Dendritic cell treated with granulocyte-macrophage colony-stimulating factor and Interleukin-4, amounts not matched to agents 40 ng/mL and 50 ng/mL, for 4 days (primary cell): Measurements from ENCODE around the gene RIMS1.

Experiments used
- H3K27ac Mint-ChIP-seq: one replicate; pipeline ENCODE4 v1.8.0; 2022; ENCODE audit warnings: mild to moderate bottlenecking, mixed read lengths
- H3K27me3 Mint-ChIP-seq: one replicate; pipeline ENCODE4 v1.8.0; 2022; ENCODE audit warnings: mild to moderate bottlenecking, mixed read lengths
- H3K36me3 Mint-ChIP-seq: one replicate; pipeline ENCODE4 v1.8.0; 2022; ENCODE audit warnings: low read depth, mixed read lengths
- H3K4me1 Mint-ChIP-seq: one replicate; pipeline ENCODE4 v1.8.0; 2022; ENCODE audit warnings: low read depth, mixed read lengths
- H3K4me3 Mint-ChIP-seq: one replicate; pipeline ENCODE4 v1.8.0; 2022; ENCODE audit warnings: mild to moderate bottlenecking, moderate library complexity, mixed read lengths
- H3K9me3 Mint-ChIP-seq: one replicate; pipeline ENCODE4 v1.8.0; 2022; ENCODE audit warnings: mixed read lengths
- intact Hi-C: fragments of 100-400 bp; cut with micrococcal nuclease; formaldehyde crosslinking; loops from one replicate; pipeline ENCODE4 v1.15.0; 2022

Gene RIMS1

DNA sequence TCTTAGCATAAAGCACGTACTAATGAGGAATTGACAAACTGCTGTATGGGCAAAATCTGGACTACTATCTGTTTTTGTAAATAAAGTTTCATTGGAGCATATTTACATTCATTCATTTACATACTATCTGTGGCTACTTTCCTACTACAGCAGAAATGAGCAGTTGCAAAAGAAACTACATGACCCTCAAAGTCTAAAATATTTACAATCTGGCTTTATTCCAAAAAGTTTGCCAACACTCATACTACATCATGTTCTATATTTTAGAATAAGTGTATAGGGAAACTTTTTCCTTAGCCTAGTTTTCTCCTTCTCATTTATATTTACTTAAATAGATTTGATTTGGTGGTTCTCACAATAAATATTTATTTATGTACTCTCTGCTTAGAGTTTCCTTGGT, 208.2 kb downstream of the RIMS1 start:
- Mint-ChIP-seq H3K27me3 (no peaks in the 10 kb centered on the region), H3K4me1 (no peaks in the 10 kb centered on the region), H3K36me3 (no peaks in the 10 kb centered on the region), H3K27ac (no peak overlapping the region), H3K4me3 (no peak overlapping the region), H3K9me3 (no peaks in the 10 kb centered on the region)
- intact Hi-C loops = no loop called here

DNA sequence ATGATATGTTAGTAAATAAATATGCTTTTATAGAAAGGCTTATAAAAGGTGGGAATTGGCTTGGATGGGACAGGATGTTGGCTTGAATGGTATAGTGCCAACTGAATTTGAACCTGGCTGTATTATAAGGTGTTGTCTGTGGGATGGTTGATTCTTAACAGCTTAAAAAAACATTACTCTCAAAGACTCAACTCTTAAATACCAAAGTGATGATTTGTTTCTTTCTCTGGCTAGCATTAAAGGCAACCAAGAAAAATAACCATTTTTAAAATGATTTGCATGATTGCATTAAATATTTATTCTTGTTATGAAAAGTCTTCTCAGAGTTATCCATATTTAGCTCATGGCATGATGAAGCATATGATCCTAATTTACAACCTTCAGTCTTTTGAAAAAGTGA, 216.2 kb downstream of the RIMS1 start:
- no peaks in the 10 kb centered on the region for H3K9me3 Mint-ChIP-seq
- H3K36me3 Mint-ChIP-seq = no peaks in the 10 kb centered on the region
- intact Hi-C loops = no loop called here
- no peak overlapping the region for H3K4me3 Mint-ChIP-seq
- no peaks in the 10 kb centered on the region for H3K4me1 Mint-ChIP-seq
- H3K27ac Mint-ChIP-seq = no peak overlapping the region
- H3K27me3 Mint-ChIP-seq = no peaks in the 10 kb centered on the region

DNA sequence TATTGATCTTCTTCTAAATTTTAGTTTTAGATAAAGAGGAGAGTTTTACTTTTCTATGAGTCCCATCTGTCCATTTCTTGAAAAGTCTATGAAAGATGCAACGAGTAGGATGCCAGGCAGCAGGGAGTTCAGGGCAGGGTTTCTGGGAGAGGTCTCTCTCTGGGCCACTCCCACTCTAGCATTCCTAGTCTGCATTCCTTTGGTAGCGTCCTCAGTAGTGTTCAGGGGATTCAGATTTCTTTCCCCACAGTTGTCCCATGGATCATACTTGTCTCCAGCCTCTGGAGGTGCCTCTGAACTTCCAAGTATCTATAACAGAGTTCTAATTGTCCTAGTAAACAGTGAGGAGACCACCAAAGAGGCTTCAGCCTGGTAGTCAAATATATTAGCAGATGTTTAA, 225.3 kb downstream of the RIMS1 start:
- peaks cover 8% of the 10 kb centered on the region for H3K9me3 Mint-ChIP-seq
- intact Hi-C loops = no loop called here
- no peaks in the 10 kb centered on the region for H3K36me3 Mint-ChIP-seq
- H3K27me3 Mint-ChIP-seq = no peaks in the 10 kb centered on the region
- H3K4me3 Mint-ChIP-seq = no peak overlapping the region
- no peak overlapping the region for H3K27ac Mint-ChIP-seq
- H3K4me1 Mint-ChIP-seq = no peaks in the 10 kb centered on the region

DNA sequence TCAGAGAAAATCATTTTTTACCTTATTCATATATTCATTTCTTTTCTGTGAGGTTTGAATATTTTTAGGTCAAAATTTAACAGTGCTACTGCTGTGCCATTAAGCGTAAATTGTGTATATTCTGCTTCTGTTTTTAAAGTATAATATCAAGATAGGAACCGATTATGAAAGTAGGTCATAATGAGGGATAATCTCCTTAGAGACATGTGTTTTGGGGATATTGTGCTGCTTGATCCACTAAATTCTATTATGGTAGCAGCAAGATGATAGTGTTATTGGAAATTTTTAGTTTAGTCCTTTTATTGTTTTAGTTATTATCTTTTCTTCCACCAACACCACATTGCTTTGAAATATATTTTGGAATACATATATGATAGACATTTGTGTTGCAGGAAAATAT, 244.0 kb downstream of the RIMS1 start:
- H3K27ac Mint-ChIP-seq = no peak overlapping the region
- H3K4me1 Mint-ChIP-seq = no peaks in the 10 kb centered on the region
- no peaks in the 10 kb centered on the region for H3K36me3 Mint-ChIP-seq
- H3K4me3 Mint-ChIP-seq = no peak overlapping the region
- intact Hi-C loops = no loop called here
- H3K9me3 Mint-ChIP-seq = peaks cover 2% of the 10 kb centered on the region
- peaks cover 2% of the 10 kb centered on the region for H3K27me3 Mint-ChIP-seq

DNA sequence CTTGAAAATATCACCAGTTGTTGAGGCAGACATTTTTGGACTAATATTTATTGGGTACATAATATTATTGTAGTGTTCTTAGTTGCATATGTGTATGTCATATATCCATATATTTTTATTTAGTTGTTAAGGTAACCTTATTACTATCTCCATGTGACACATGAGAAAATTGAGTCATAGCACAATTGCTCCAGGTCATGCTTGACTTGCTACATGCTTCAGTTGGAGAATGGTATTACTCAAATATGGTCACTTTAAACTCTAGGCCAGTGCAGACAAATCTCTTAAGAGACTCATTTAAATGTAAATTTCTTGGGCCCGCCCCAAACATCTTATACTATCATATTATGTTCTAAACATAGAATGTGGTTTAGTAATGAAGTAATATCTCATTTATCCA, 246.1 kb downstream of the RIMS1 start:
- no peaks in the 10 kb centered on the region for H3K36me3 Mint-ChIP-seq
- intact Hi-C loops = no loop called here
- H3K4me3 Mint-ChIP-seq = no peak overlapping the region
- peaks cover 2% of the 10 kb centered on the region for H3K27me3 Mint-ChIP-seq
- H3K9me3 Mint-ChIP-seq = no peaks in the 10 kb centered on the region
- H3K4me1 Mint-ChIP-seq = no peaks in the 10 kb centered on the region
- no peak overlapping the region for H3K27ac Mint-ChIP-seq

DNA sequence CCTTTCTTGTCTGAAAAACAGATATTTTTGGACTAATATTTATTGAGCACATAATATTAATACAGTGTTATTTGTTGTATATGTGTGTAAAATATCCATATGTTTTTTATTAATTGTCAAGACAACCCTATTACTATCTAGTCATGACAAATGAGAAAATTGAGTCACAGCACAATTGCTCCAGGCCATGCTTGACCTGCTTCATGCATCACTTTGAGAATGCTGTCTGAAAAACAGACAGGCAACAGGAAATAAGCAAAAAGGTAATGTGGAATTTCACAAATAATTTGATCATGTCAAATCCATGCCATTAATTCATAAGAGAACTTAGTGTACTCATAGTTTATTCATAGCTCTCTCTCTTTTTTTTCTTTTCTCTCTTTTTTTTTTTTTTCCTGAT, 246.5 kb downstream of the RIMS1 start:
- no peaks in the 10 kb centered on the region for H3K36me3 Mint-ChIP-seq
- no peaks in the 10 kb centered on the region for H3K9me3 Mint-ChIP-seq
- intact Hi-C loops = no loop called here
- no peaks in the 10 kb centered on the region for H3K4me1 Mint-ChIP-seq
- no peak overlapping the region for H3K4me3 Mint-ChIP-seq
- H3K27ac Mint-ChIP-seq = no peak overlapping the region
- H3K27me3 Mint-ChIP-seq = peaks cover 2% of the 10 kb centered on the region

DNA sequence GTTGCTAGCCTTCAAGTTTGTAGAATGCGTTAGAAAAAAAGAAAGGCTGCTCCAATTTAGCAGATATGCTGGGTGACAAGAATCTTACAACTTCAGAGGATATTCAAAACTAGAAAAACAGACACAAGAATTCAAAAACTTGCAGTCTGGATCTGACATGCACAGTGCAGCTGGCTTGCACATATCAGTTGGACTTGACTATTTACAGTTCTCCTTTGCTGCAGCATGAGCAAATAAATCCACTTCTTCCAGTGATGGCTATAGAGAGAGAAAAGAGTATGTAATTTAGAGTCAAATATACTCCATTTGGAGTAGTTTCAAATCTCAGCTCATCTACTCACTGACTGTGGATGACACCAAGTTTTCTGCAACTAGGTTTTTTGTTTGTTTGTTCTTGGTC, 247.0 kb downstream of the RIMS1 start:
- Mint-ChIP-seq H3K36me3 (no peaks in the 10 kb centered on the region), H3K27me3 (peaks cover under 1% of the 10 kb centered on the region), H3K9me3 (no peaks in the 10 kb centered on the region), H3K27ac (no peak overlapping the region), H3K4me3 (no peak overlapping the region), H3K4me1 (no peaks in the 10 kb centered on the region)
- intact Hi-C loops = no loop called here

DNA sequence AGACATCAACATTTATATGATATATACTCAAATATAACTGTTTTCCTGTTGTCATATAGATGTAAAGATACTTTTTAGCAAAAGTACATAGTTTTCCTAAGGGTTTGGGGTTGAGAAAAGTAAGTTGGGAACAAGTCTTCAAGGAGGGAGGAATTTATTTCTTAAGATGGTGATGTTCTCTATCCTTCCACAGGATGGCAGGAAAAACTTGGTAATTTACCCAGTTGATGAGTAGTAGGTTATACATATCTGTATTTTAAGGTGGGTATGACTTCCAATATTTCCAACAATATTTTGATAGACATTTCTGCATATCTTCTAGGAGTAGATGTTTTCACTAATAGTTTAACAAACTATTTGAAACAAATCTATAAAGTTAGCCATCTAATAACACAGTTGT, 254.4 kb downstream of the RIMS1 start:
- intact Hi-C loops = no loop called here
- Mint-ChIP-seq H3K4me3 (no peak overlapping the region), H3K9me3 (no peaks in the 10 kb centered on the region), H3K27ac (no peak overlapping the region), H3K36me3 (no peaks in the 10 kb centered on the region), H3K4me1 (no peaks in the 10 kb centered on the region), H3K27me3 (no peaks in the 10 kb centered on the region)

DNA sequence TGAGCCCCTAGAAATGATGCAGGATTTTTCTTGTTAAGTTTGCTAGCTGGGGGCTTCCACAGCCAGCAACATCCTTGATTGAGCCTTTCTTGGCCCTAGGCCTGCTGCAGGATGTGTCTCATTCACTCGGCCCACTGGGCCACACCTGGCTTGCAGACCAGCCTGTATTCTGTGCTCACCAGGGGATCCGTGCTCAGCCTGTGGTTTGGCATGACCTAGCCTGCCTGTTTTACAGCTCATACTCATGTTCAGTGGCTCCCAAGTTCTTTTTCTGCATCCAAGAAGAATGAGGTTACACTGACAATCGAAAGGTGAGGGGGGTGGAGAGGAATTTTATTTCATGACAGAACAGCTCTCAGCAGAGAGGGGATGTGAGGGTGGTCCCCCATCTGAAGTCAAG, 263.4 kb downstream of the RIMS1 start:
- Mint-ChIP-seq H3K4me3 (no peak overlapping the region), H3K4me1 (no peaks in the 10 kb centered on the region), H3K27ac (no peak overlapping the region), H3K36me3 (no peaks in the 10 kb centered on the region), H3K9me3 (peaks cover 22% of the 10 kb centered on the region), H3K27me3 (no peaks in the 10 kb centered on the region)
- intact Hi-C loops = no loop called here

DNA sequence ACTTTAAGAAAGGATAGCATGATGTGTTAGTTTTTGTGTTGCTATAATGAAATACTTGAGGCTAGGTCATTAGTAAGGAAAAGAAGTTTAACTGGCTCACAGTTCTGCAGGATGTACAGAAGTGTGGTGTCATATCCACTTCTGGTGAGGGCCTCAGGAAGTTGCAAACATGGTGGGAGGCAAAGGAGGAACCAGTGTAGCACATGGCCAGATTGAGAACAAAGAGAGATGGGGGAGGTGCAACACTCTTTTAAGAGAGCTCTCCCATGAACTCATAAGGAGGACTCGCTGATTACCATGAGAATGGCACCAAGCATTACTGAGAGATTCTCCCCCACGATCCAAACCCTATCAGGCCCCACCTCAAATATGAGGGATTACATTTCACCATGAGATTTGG, 265.4 kb downstream of the RIMS1 start:
- H3K27ac Mint-ChIP-seq = no peak overlapping the region
- H3K4me1 Mint-ChIP-seq = no peaks in the 10 kb centered on the region
- intact Hi-C loops = no loop called here
- peaks cover 22% of the 10 kb centered on the region for H3K9me3 Mint-ChIP-seq
- no peaks in the 10 kb centered on the region for H3K27me3 Mint-ChIP-seq
- H3K4me3 Mint-ChIP-seq = no peak overlapping the region
- H3K36me3 Mint-ChIP-seq = no peaks in the 10 kb centered on the region

DNA sequence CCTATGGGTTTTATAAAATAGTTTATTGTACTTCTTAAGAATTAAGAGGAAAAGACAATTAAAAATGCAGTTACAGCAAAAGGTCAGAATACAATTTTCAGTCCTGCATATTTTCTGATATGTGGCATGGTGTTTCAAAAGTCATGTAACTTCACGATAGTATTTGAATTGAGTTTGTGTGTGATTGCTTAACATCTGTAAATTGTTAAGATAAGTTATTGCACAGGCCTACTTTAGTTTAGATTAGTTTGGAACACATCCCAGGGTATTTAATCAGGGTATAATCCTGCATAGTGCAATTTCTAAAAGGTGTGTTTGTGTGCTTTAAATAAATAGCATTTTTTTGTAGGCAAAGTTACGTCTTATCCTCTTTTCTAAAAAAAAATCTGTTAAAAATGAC, 289.6 kb downstream of the RIMS1 start:
- Mint-ChIP-seq H3K4me1 (no peaks in the 10 kb centered on the region), H3K27me3 (peaks cover 5% of the 10 kb centered on the region), H3K4me3 (no peak overlapping the region), H3K27ac (no peak overlapping the region), H3K36me3 (no peaks in the 10 kb centered on the region), H3K9me3 (no peaks in the 10 kb centered on the region)
- intact Hi-C loops = no loop called here

DNA sequence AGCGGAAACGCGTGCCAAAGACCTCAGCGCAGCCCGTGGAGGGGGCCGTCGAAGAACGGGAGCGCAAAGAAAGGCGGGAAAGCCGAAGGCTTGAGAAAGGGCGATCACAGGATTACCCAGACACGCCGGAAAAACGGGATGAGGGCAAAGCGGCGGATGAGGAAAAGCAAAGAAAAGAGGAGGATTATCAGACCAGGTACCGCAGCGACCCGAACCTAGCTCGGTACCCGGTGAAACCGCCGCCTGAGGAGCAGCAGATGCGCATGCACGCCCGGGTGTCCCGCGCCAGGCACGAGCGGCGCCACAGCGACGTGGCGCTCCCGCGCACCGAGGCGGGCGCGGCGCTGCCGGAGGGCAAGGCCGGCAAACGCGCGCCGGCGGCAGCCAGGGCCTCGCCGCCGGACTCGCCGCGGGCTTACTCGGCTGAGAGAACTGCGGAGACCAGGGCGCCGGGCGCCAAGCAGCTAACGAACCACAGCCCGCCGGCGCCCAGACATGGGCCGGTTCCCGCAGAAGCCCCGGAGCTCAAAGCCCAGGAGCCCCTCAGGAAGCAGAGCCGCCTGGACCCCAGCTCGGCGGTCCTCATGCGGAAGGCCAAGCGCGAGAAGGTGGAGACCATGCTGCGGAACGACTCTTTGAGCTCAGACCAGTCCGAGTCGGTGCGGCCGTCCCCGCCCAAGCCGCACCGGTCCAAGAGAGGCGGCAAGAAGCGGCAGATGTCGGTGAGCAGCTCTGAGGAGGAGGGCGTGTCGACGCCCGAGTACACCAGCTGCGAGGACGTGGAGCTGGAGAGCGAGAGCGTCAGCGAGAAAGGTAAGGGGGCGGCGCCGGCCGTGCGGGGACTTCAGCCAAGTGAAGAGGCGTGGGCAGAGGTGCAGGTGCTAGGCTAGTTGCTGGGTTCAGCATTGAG, 296.2 kb downstream of the RIMS1 start:
- Mint-ChIP-seq H3K4me1 (peaks cover 5% of the 10 kb centered on the region), H3K27me3 (peaks cover 33% of the 10 kb centered on the region), H3K36me3 (no peaks in the 10 kb centered on the region), H3K4me3 (no peak overlapping the region), H3K9me3 (no peaks in the 10 kb centered on the region), H3K27ac (no peak overlapping the region)
- intact Hi-C loops = no loop called here

DNA sequence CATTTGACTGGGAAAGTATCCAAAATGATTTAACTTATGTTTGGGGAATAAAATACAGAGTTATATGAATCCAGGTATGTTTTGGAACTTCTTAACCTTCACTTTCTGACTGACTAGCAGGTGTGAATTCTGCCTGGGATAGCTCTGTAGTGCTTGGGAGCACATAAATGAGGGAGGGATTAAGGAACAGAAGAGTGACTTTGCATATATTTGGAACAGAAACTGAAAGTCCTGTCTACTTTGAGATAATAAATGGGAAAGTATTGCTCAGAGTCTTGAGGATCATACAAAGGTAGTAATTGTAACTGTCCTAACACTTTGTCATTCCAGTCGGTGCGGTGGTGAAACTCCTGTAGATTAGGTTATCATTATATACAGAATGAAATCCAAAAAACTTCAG, 317.6 kb downstream of the RIMS1 start:
- Mint-ChIP-seq H3K4me1 (no peaks in the 10 kb centered on the region), H3K27me3 (no peaks in the 10 kb centered on the region), H3K27ac (no peak overlapping the region), H3K9me3 (no peaks in the 10 kb centered on the region), H3K4me3 (no peak overlapping the region), H3K36me3 (no peaks in the 10 kb centered on the region)
- intact Hi-C loops = no loop called here

DNA sequence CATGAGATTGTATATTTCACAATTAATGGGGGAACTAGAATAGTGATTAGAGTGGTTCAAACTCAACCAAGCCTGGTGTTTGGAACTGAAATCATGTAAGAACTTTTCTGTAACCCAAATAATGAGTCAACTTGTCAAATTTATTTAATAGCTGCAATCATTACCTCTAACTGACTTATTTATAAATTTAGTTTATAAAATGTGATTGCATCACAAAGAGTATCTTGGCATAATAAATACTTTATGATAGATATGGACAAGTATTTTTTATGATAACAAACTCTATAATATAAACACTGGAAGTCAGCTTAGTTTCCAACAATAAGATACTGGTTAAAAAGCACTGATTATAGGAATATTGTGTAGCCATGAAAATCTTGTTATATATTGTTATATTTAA, 319.1 kb downstream of the RIMS1 start:
- H3K36me3 Mint-ChIP-seq = no peaks in the 10 kb centered on the region
- intact Hi-C loops = no loop called here
- no peak overlapping the region for H3K27ac Mint-ChIP-seq
- H3K4me3 Mint-ChIP-seq = no peak overlapping the region
- no peaks in the 10 kb centered on the region for H3K9me3 Mint-ChIP-seq
- no peaks in the 10 kb centered on the region for H3K27me3 Mint-ChIP-seq
- H3K4me1 Mint-ChIP-seq = no peaks in the 10 kb centered on the region

DNA sequence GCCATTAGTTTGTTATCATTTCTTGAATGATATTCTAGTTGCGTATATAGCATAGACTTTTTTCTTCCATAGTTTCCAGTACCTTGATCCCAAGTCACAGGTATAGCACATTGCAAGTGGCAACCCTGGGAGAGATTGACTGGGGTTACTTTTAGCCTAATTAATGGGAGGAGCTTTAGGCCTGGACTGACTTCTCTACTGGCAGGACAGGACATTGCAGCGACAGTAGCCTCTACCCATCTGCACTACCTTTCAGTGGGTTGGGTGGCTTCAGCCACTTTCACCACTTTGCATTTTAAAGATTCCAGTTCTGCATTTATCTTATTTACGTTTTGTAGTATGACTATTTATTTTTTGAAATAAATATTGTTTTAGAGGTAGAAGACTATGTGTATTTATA, 320.3 kb downstream of the RIMS1 start:
- intact Hi-C loops = no loop called here
- no peak overlapping the region for H3K4me3 Mint-ChIP-seq

More for the DNA sequence above, 320.3 kb downstream of the RIMS1 start:
- Mint-ChIP-seq H3K36me3 (no peaks in the 10 kb centered on the region), H3K27me3 (no peaks in the 10 kb centered on the region), H3K27ac (no peak overlapping the region), H3K4me1 (no peaks in the 10 kb centered on the region), H3K9me3 (no peaks in the 10 kb centered on the region)
